HG03354 (cell line): ENCODE results near the gene DGKH.
"Not testable (repeated sequence)": the region's sequence is repeated elsewhere in the genome, so short reads cannot be mapped to it uniquely, and the experiment has no call there.

Source experiments
- ATAC-seq: cut with Tn5 transposase; IDR thresholded peaks from one replicate; pipeline ENCODE4 v1.9.1; 2021; ENCODE audit warnings: mild to moderate bottlenecking; ENCODE audit not compliant: unreplicated experiment, poor library complexity, severe bottlenecking

The DGKH gene

DNA sequence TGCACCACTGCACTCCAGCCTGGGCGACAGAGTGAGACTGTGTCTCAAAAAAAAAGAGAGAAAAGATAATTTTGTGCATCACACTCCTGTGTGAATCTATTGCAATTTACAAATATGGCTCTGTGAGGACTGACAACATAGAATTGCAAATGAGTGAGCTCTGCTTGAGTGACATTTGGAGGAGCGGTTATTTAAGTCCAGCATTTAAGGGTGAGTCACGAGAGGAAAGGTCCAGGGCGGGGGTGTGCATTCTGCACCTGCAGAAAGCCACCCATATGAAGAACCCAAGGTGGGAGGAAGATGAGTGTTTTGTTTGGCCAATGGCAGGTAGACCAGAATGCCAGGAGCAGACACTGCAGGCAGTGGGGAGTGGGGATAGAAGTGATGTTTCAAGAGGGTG, 58.5 kb downstream of the DGKH start:
- no peak for ATAC-seq

DNA sequence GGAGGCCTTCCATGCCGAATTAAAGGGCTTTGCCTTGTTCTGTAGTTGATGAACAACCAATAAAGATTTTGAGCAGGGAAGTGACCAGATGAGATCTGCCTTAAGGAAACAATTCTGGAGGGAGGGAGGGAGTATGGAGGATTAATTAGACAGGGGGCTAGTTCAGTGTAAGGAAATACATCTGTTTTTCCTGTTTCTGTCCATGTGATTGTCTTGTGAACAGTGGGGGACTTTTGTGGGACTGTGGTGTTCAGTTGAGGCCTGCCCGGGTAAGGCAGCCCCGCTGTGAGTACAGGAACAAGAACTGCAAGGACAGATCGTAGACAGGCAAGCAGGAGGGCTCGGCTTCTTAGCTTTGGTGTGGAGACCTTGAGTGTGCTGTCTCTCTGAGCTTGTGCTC, 59.0 kb downstream of the DGKH start:
- no peak for ATAC-seq

DNA sequence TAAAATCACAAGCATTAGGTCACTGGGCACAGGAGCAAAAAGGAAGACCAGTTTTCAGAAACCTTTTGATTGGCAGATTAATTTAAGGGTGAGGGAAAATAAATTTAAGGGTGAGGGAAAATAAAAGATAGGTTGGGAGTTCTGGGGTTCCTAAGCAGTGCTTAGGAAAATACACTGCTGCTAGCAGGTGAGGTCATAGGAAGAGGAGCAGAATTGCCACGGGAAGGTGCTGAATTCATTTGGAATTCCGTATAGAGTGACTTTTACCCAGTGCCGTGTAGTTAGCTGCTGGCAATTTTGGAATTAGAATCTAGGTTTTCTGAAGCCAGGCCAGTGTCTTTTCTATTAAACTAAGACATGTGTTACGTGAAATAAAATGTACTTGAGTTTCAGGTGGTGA, 59.8 kb downstream of the DGKH start:
- no peak for ATAC-seq

DNA sequence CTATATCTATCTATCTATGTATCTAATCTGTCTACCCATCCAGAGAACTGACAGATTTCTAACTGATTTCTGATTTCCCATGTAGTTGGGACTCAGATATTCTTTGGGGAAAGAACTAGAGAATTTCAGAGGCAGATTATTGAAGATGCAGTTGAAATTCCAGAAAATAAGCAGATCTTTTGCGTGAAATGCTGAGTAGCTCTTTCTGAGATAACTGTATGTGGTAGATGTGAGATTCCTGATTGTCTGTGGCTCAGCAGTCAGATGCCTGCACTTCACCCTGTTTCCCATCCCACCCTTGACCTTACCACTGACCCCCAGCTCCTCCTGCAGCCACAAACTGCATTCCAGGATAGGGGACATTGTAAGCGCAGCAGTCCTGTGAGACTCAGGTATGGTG, 61.5 kb downstream of the DGKH start:
- no peak for ATAC-seq

DNA sequence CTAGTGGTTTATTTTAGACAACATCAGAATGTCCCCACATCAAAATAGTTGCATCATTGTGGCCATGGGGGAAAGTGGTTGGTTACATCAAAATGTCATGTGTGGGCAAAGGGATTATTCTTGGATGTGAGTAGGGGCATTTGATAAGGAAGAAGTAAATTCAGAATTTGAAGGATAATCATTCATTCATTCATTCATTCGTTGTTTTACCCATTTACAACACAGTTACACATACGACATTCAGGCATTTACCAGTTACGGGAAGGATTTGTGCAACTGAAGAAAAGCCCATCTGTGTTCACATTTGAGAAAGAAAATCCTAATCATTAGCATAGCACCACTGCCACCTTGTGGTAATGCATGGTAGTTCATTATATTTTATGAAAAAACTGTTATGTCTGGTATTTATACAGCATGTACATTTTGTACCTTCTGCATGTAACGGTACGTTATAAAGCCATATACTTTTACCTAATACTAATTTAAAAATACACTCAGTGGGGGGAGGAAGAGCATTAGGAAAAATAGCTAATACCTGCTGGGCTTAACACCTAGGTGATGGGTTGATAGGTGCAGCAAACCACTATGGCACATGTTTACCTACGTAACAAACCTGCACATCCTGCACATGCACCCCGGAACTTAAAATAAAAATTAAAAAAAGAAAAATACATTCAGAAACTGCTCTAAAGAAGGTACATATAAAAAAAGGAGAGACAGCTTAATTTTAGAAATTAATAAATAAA, 62.1 kb downstream of the DGKH start:
- ATAC-seq, result peak; percentile 53

DNA sequence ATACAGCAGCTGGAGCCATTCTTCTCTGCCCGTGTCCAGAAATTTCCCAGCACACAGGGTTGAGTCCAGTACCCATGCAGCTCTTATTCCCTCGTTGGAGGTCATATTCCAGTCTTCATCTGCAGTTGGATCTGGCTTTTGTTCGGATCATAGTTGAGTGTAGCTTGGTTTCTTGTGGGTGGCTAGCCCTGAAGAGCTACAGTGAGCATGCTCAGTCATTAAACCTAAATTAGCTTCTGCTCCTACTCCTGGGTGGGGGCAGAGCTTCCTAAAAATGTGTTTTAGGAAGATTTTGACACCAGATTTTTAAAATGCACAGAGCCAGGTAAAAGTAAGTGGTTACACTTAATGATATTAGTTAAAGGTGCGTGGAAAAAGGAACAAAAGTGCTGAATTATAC, 64.4 kb downstream of the DGKH start:
- no peak for ATAC-seq

DNA sequence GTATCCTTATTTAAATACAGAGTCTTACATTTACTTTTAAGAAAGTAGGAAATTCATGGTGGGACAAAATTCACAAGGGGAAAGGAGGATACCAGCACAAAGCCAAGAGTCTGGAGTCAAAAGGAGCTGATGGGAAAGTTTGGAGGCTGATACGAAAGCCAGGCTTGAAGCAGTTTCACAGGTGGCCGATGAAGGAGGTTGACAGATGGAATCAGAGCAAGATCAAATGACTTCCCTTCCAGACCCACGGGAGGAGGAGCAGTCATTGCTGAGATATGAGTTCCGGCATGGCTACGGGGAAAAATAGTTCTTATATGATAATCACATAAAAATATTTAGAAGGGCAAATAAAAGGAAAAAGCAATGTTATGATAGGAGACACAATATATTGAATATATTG, 65.0 kb downstream of the DGKH start:
- no peak for ATAC-seq

DNA sequence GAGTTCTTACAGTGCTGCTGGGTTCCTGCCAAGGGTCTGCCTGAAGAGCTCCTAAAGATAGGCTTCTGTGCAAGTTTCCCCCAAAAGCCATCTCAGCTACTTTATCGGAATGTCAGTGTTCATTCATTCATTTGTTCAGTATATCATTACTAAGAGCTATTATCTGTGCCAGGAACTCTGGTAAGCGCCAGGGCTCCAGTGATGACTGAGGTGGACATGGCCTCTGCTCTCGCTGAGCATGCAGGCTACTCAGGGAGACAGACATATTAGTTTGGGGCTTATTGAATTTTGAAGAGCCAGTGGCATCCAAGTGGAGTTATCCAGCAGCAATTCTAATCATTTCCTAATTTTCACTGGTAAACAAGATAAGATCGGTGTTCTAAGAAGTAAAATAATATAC, 65.8 kb downstream of the DGKH start:
- ATAC-seq, result no peak

DNA sequence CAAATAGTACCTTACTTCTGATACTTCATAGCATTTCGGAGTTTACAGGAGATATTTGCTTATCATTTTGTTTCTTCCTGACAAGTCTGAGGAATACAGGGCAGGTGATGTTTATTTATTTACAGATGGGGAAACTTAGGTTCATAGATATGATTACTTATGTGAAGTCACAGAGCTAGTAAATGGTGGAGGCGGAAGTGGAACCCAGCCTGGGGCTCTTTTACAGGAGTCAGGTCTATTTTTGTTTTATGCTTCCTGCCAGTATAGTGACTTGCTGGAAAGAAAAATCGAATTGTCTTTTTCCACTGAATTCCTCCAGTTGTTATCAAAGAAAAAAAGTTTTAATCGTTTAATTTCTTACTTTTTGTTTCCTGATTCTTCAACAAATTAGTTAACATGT, 66.5 kb downstream of the DGKH start:
- no peak for ATAC-seq

DNA sequence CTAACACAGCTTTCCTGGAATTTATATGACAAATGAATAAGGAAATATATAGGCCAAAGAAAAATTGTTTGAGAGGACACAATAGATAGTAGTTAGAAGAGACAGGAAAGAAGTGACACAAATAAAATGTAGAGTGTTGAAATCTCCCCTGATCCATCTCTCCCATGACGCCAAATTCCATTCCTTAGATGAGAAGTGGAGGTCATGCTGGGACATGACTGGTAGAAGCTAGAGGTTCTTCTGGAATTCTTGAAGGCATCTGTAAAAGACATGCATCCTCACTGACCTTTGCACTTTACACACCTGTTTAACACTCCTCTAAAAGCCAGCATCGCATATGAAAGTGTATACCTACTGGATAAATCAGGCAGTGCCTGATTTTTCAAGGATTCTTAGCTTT, 67.8 kb downstream of the DGKH start:
- no peak for ATAC-seq

DNA sequence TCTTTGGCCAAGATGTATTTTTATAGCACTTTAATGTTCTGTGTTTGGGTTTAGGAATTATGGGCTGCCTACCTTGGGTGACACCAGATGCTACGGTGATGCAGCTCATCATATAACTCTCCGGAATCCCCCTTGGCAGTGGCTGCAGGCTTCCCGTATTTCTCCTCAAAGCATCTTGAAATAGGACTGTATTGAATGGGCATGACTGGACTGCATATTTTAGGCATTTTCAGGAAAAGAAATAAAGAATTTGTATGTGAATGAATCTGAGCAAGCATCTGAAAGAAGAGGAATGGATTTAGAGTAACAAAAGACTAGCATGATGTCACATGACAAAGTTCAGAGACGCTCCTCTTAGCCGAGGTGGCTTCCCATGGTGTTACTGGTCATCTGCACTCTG, 70.6 kb downstream of the DGKH start:
- ATAC-seq, result no peak

DNA sequence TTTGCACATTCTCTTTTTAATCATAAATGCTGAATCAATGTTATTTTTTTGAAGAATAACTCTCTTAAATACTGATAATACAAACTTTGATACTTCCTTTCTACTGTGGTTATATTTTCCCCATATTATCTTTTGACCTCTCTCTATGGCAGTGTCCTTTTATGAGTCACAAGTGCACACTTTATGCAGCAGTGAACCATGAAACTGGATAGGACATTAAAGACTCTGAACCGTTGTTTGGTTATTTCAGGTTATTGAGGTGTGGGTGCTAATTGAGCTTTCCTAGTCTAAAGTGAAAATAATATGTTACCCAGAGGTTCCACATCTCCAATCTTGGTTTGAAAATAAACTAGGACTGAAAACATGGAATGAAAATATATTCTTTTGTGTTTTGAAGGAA, 71.4 kb downstream of the DGKH start:
- no peak for ATAC-seq

DNA sequence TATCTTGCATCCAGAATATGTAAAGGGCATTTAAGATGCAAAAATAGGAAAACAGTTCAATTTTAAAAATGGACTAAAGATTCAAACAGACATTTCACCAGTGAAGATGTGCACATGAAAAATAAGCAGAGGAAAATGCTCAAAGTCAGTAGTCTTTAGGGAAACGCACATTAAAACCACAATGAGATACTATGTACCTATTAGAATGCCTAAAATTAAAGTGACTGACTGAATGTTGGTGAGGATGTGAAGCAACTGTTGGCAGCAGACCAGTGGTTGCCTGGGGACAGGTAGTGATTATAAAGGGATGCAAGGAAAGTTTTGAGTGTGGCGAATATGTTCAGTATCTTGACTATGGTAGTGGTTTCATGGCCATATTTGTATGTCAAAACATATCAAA, 75.2 kb downstream of the DGKH start:
- ATAC-seq, result no peak

DNA sequence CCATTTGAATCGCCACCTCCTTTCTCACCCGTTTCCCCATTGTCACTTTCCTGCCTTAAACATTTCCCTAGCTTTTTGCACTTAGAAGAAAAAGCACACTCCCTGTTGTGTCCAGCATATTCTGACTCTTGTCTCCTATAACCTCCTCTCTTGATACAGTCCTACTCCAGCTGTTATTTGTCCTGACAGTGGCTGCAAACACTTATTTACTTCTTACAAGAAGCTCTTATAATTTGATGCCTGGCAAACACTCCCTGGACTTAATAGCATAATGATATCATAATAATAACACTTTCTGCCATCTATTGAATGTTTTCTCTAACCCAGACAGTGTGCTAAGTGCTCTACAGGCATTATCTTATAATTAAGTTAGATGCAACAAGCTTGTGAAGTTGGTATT, 76.6 kb downstream of the DGKH start:
- ATAC-seq, result no peak

DNA sequence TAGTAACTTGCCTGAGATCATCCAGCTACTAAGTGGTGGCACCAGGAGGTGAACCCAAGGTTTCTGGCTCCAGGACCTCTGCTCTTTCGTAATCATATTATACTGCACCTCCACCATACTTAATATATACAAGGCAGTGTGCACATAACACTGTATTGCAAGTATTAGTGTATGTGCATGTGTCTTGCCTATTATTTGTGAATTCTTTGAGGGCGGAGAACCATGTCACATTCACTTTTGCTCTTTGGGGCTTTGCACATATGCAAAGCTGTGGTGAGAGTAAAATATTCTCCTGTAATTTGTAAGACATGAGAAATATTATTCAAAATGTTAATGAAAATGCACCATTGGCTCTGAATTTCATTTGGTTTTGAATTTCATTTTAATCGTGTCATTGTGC, 78.6 kb downstream of the DGKH start:
- no peak for ATAC-seq

DNA sequence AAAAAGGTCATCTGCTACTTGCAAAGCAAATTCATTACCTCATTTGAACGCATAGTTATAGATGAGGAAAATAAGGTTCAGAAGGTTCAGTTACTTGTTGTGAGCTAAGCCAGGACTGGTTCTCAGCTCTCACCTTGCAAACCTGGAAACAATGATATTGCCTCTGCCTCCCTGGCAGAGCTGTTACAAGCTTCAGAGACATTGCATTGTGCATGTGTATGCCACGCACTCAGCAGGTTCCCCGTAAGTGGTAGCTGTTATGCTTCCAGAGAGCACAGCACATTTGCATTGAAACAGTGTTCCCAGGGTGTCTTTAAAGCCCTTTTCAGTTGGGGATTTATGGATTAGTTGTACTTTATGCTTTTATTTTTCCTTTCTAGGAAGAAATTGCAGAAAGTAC, 80.6 kb downstream of the DGKH start:
- ATAC-seq, result no peak

DNA sequence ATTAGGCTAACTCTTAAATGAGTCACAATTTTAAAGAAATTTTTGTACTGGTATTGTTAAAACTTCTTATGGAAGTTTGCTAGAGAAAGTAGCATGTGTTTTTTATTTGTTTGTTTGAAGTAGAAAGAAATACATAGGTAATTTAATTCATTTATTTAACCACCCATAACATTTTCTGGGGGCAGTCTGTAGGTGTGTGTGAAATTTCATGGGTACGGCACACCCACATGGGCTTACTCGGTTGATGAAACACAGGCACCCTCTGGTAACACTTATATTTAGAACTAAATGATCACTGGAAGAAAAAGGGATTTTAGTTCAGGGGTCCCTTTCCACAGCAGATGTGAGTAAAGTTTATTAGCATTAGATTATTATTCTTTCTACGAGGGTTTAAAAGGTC, 88.1 kb downstream of the DGKH start:
- no peak for ATAC-seq

DNA sequence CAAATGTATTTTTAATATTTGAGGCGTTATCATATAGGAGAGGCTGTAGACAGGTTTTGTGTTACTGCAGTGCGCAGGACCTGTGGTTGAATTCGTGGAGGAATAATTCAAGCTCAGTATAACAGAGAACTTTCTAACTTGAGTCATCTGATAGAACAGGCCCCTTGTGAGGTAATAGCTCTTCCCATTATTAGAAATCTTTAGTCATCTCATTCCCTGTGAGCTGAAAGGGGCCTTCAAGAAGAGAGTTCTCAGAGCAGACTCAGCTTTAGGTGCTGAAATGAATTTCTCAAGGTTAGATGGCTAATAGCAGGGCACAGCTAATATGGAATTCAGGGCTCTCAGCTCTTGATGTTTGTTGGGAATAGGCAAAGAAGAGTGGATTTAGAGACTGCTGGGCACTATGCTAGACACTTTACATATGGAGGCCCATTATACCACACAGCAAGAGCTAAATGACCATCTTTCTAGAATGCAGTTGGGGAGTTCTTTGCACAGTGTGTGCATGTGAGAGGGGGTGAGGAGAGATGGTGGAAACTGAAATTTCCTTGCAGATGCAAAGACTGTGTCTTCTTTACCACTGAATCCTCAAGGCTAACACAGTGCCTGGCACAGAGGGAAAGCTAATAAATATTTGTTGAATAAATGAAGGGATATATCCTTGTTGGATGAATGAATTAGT, 89.5 kb downstream of the DGKH start:
- ATAC-seq, result no peak

DNA sequence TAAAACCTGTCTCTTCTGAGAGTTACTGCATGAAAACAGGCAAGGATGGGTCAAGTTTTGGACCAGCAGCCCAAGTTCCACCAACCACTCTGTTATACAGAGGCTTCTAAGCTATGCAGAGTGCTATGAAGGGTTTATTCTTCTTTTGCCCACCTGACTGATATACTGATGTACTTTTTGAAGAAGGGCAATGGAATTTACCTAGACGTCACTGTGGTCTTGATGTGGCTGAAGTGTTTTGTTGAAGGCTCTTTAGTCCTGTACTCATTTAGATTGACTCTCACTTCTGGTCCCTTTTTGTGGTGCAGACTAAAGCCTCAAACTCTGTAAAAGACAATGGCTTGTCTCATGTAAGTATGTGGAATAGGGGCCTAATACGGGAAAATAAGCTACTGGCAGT, 92.0 kb downstream of the DGKH start:
- no peak for ATAC-seq

DNA sequence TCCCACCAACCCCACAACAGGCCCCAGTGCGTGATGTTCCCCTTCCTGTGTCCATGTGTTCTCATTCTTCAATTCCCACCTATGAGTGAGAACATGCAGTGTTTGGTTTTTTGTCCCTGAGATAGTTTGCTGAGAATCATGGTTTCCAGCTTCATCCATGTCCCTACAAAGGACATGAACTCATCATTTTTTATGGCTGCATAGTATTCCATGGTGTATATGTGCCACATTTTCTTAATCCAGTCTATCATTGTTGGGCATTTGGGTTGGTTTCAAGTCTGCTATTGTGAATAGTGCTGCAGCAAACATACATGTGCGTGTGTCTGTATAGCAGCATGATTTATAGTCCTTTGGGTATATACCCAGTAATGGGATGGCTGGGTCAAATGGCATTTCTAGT, 92.6 kb downstream of the DGKH start:
- ATAC-seq, result not testable (repeated sequence)

DNA sequence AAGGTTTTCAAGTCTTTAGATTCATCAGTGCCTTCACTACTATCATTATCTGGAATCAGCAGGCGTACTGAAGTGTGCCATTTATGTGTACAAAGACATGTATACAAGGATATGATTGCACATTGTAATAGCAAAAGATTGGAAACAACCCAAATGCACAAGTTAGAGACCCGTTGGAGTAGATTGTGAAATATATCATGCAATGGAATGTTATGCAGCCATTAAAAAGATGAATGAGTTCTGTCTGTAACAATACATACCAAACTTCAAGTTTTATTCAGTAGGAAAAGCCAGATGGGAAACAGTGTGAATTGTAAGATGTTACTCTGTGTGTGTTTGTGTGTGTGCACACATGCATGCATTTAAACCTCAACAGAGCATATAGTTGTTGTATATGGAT, 97.9 kb downstream of the DGKH start:
- ATAC-seq, result no peak

DNA sequence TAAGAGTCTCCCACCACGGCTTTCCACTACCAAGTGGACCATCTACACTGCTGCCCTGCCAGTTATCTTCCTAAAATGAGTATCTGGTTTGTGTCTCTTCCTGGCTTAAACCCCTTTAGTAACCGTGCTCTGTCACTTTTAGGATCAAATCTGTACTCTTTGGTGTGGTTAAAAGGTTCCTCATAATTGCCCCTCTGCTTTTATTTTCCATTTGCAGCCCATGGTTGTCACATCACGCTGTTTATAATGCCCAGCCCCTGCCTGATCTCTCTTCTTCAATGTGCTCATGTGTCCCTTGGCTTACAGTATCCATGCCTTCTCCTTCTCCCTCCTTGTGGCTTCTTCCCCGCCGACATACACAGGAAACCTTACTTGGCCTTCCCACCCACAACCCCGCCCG, 100.1 kb downstream of the DGKH start:
- no peak for ATAC-seq
